Liver (tissue), 9 donors: Measurements from ENCODE around the gene POLR2L. TPM values are rescaled to one million over a fixed set of nuclear protein-coding genes. Genes with fewer than 3 reads are reported as not detected.

Experiments used
- DNase-seq: peaks from one replicate; pipeline ENCODE4 v3.0.0-alpha.2; 2017; ENCODE audit warnings: low spot score
- H3K27ac ChIP-seq, 2 donors: one replicate each; pipeline ENCODE4 v1.7.0; 2013; ENCODE audit warnings: inconsistent platforms in 2 of 2, low read length in 2 of 2, control low read depth in 1 of 2, low read depth in 1 of 2, mild to moderate bottlenecking in 1 of 2
- H3K27me3 ChIP-seq, 4 donors: one replicate each; pipeline versions ENCODE4 v1.6.1 to v1.7.0; 2013; ENCODE audit warnings: low read length in 3 of 4, inconsistent platforms in 1 of 4, mild to moderate bottlenecking in 1 of 4, moderate library complexity in 1 of 4; ENCODE audit not compliant: control insufficient read depth in 4 of 4, insufficient read depth in 4 of 4
- H3K36me3 ChIP-seq, 4 donors: one replicate each; pipeline versions ENCODE4 v1.6.1 to v1.7.0; 2013; ENCODE audit warnings: low read length in 3 of 4, mild to moderate bottlenecking in 3 of 4, low read depth in 1 of 4, moderate library complexity in 1 of 4; ENCODE audit not compliant: control insufficient read depth in 4 of 4, insufficient read depth in 3 of 4
- H3K4me1 ChIP-seq, 4 donors: one replicate each; pipeline versions ENCODE4 v1.6.1 to v1.7.0; 2013; ENCODE audit warnings: low read length in 3 of 4, mild to moderate bottlenecking in 3 of 4, moderate library complexity in 1 of 4; ENCODE audit not compliant: control insufficient read depth in 4 of 4, insufficient read depth in 4 of 4
- H3K4me3 ChIP-seq, 3 donors: one replicate each; pipeline versions ENCODE4 v1.6.1 to v1.7.0; 2013; ENCODE audit warnings: low read length in 3 of 3, control low read depth in 1 of 3, low read depth in 1 of 3, mild to moderate bottlenecking in 1 of 3
- H3K9ac ChIP-seq, 2 donors: one replicate each; pipeline ENCODE4 v1.7.0; 2013; ENCODE audit warnings: low read length in 2 of 2, mild to moderate bottlenecking in 2 of 2, moderate library complexity in 2 of 2, control low read depth in 1 of 2, low read depth in 1 of 2
- H3K9me3 ChIP-seq, 4 donors: one replicate each; pipeline versions ENCODE4 v1.6.1 to v1.7.0; 2013; ENCODE audit warnings: low read length in 3 of 4; ENCODE audit not compliant: control insufficient read depth in 4 of 4
- EGR1 ChIP-seq, 2 donors: IDR thresholded peaks; 2 replicates each; pipeline ENCODE4 v1.6.1; 2016 to 2018; ENCODE audit warnings: antibody characterized with exemption in 2 of 2, low read depth in 2 of 2
- FOXA1 ChIP-seq: IDR thresholded peaks from 2 replicates; pipeline ENCODE4 v1.6.1; 2016; ENCODE audit warnings: antibody characterized with exemption
- FOXA2 ChIP-seq: IDR thresholded peaks from 2 replicates; pipeline ENCODE4 v1.6.1; 2016; ENCODE audit warnings: antibody characterized with exemption
- GABPA ChIP-seq, 2 donors: IDR thresholded peaks in 1 of 2; conservative IDR thresholded peaks in 1 of 2; 2 replicates each; pipeline ENCODE4 v1.6.1; 2016; ENCODE audit warnings: antibody characterized with exemption in 2 of 2, mild to moderate bottlenecking in 1 of 2, moderate library complexity in 1 of 2
- HNF4A ChIP-seq, 2 donors: conservative IDR thresholded peaks; 2 replicates each; pipeline ENCODE4 v1.6.1; 2016; ENCODE audit warnings: antibody characterized with exemption in 2 of 2, mild to moderate bottlenecking in 2 of 2
- HNF4G ChIP-seq: IDR thresholded peaks from 2 replicates; pipeline ENCODE4 v1.6.1; 2016; ENCODE audit warnings: antibody characterized with exemption
- JUND ChIP-seq, 2 donors: IDR thresholded peaks; 2 replicates each; pipeline ENCODE4 v1.6.1; 2016; ENCODE audit warnings: antibody characterized with exemption in 2 of 2
- NR2F2 ChIP-seq: IDR thresholded peaks from 2 replicates; pipeline ENCODE4 v1.6.1; 2016; ENCODE audit warnings: antibody characterized with exemption
- RAD21 ChIP-seq, 2 donors: IDR thresholded peaks; 2 replicates each; pipeline ENCODE4 v1.6.1; 2016; ENCODE audit warnings: antibody characterized with exemption in 2 of 2, mild to moderate bottlenecking in 2 of 2
- RXRA ChIP-seq, 2 donors: IDR thresholded peaks; 2 replicates each; pipeline ENCODE4 v1.6.1; 2017 to 2018; ENCODE audit warnings: antibody characterized with exemption in 2 of 2, mild to moderate bottlenecking in 1 of 2
- SP1 ChIP-seq: IDR thresholded peaks from 2 replicates; pipeline ENCODE4 v1.6.1; 2018; ENCODE audit warnings: antibody characterized with exemption, mild to moderate bottlenecking
- TAF1 ChIP-seq: conservative IDR thresholded peaks from 2 replicates; pipeline ENCODE4 v1.6.1; 2016; ENCODE audit warnings: antibody characterized with exemption, mild to moderate bottlenecking
- YY1 ChIP-seq: IDR thresholded peaks from 2 replicates; pipeline ENCODE4 v1.6.1; 2016; ENCODE audit warnings: antibody characterized with exemption, mild to moderate bottlenecking
- WGBS: extraction: QIAGEN DNeasy Blood & Tissue Kit; methylation state at CpG from one replicate; pipeline ENCODE4 v1.1.7; 2013; 5-methylcytosine and 5-hydroxymethylcytosine counted together
- polyA plus RNA-seq, 2 donors: library from polyadenylated mRNA; stranded (reverse) in 1 of 2; unstranded in 1 of 2; fragments of 200-250 nt in 1 of 2; fragments of >200 nt in 1 of 2; fragmentation: Nextera tagmentation in 1 of 2; extraction: Ambion mirVana in 1 of 2; gene quantifications; one replicate each; pipeline versions ENCODE4 v1.2.1 to v1.2.3, GENCODE V29; 2013 to 2015
- total RNA-seq, 2 donors: library from RNA; depleted of rRNA; stranded (reverse); fragments of >200 nt; gene quantifications; one replicate each; pipeline ENCODE4 v1.2.3, GENCODE V29; 2014
- TF ChIP-seq, protein P1 (sequence below): IDR thresholded peaks from 2 replicates; pipeline ENCODE4 v1.6.1; 2016; ENCODE audit warnings: antibody characterized with exemption
- TF ChIP-seq, protein P2 (sequence below): IDR thresholded peaks from 2 replicates; pipeline ENCODE4 v1.6.1; 2016; ENCODE audit warnings: antibody characterized with exemption, mild to moderate bottlenecking
- TF ChIP-seq, protein P3 (sequence below): fragments of 150-350 bp; IDR thresholded peaks from 2 replicates; pipeline ENCODE4 v1.5.1; 2017; ENCODE audit warnings: improper control_type of control experiment, low read depth, low read length; ENCODE audit not compliant: missing input control
- TF ChIP-seq, protein P4 (sequence below): IDR thresholded peaks from 2 replicates; pipeline ENCODE4 v1.6.1; 2016; ENCODE audit warnings: antibody characterized with exemption
- TF ChIP-seq, protein P5 (sequence below): IDR thresholded peaks from 2 replicates; pipeline ENCODE4 v1.6.1; 2016; ENCODE audit warnings: antibody characterized with exemption
- donor health status: healthy.
- donor health status: healthy.
- donor health status: healthy.
- donor health status: healthy.
- donor health status: healthy.

The POLR2L gene
- total and polyA plus RNA-seq, 4 donors, result 28.1 to 230 (median 106) TPM

DNA sequence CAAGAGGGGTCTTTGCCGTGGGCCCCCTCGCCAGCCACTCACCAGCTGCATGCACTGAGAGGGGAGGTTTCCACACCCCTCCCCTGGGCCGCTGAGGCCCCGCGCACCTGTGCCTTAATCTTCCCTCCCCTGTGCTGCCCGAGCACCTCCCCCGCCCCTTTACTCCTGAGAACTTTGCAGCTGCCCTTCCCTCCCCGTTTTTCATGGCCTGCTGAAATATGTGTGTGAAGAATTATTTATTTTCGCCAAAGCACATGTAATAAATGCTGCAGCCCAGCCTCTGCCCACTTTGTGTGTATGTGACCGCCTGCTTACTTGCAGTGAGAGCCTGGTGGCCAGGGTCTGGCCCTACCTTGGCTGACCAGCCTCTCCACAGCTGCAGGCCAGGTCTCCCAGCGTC lies 17.4 kb downstream of the POLR2L start:
- H3K4me1 ChIP-seq, result peaks cover 53 to 91% (median 70%) of the 10 kb centered on the region in 4 donors
- no peak for DNase-seq
- WGBS, result 60% methylated on average over 11 of the region's 11 CpGs
- no peaks in the 10 kb centered on the region for H3K9me3 ChIP-seq
- H3K36me3 ChIP-seq, result peaks cover 0 to 15% (median 3%) of the 10 kb centered on the region in 4 donors
- peak overlapping the region in 1 of 2 donors; percentile 30 for H3K27ac ChIP-seq
- H3K9ac ChIP-seq, result no peak overlapping the region
- no peaks in the 10 kb centered on the region for H3K27me3 ChIP-seq
- H3K4me3 ChIP-seq, result no peak overlapping the region
- TF ChIP-seq HNF4G, result no peak
- no peak for TF ChIP-seq RAD21 (IDR thresholded peaks at IDR 0.05)
- no peak for TF ChIP-seq GABPA (IDR thresholded peaks at IDR 0.05 in 1 of 2, conservative IDR thresholded peaks at IDR 0.05 in 1 of 2)
- TF ChIP-seq YY1, result no peak
- TF ChIP-seq HNF4A (conservative IDR thresholded peaks at IDR 0.05), result no peak
- TF ChIP-seq, protein P1, sequence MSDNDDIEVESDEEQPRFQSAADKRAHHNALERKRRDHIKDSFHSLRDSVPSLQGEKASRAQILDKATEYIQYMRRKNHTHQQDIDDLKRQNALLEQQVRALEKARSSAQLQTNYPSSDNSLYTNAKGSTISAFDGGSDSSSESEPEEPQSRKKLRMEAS, result no peak
- TF ChIP-seq RXRA (IDR thresholded peaks at IDR 0.05), result no peak
- no peak for TF ChIP-seq TAF1
- no peak for TF ChIP-seq JUND (IDR thresholded peaks at IDR 0.05)
- TF ChIP-seq FOXA1, result no peak
- TF ChIP-seq, protein P2, sequence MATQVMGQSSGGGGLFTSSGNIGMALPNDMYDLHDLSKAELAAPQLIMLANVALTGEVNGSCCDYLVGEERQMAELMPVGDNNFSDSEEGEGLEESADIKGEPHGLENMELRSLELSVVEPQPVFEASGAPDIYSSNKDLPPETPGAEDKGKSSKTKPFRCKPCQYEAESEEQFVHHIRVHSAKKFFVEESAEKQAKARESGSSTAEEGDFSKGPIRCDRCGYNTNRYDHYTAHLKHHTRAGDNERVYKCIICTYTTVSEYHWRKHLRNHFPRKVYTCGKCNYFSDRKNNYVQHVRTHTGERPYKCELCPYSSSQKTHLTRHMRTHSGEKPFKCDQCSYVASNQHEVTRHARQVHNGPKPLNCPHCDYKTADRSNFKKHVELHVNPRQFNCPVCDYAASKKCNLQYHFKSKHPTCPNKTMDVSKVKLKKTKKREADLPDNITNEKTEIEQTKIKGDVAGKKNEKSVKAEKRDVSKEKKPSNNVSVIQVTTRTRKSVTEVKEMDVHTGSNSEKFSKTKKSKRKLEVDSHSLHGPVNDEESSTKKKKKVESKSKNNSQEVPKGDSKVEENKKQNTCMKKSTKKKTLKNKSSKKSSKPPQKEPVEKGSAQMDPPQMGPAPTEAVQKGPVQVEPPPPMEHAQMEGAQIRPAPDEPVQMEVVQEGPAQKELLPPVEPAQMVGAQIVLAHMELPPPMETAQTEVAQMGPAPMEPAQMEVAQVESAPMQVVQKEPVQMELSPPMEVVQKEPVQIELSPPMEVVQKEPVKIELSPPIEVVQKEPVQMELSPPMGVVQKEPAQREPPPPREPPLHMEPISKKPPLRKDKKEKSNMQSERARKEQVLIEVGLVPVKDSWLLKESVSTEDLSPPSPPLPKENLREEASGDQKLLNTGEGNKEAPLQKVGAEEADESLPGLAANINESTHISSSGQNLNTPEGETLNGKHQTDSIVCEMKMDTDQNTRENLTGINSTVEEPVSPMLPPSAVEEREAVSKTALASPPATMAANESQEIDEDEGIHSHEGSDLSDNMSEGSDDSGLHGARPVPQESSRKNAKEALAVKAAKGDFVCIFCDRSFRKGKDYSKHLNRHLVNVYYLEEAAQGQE, result no peak
- no peak for TF ChIP-seq SP1
- TF ChIP-seq EGR1 (IDR thresholded peaks at IDR 0.05; ENCODE audit: low read depth in 2 of 2), result no peak
- TF ChIP-seq, protein P3, sequence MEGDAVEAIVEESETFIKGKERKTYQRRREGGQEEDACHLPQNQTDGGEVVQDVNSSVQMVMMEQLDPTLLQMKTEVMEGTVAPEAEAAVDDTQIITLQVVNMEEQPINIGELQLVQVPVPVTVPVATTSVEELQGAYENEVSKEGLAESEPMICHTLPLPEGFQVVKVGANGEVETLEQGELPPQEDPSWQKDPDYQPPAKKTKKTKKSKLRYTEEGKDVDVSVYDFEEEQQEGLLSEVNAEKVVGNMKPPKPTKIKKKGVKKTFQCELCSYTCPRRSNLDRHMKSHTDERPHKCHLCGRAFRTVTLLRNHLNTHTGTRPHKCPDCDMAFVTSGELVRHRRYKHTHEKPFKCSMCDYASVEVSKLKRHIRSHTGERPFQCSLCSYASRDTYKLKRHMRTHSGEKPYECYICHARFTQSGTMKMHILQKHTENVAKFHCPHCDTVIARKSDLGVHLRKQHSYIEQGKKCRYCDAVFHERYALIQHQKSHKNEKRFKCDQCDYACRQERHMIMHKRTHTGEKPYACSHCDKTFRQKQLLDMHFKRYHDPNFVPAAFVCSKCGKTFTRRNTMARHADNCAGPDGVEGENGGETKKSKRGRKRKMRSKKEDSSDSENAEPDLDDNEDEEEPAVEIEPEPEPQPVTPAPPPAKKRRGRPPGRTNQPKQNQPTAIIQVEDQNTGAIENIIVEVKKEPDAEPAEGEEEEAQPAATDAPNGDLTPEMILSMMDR, result no peak

DNA sequence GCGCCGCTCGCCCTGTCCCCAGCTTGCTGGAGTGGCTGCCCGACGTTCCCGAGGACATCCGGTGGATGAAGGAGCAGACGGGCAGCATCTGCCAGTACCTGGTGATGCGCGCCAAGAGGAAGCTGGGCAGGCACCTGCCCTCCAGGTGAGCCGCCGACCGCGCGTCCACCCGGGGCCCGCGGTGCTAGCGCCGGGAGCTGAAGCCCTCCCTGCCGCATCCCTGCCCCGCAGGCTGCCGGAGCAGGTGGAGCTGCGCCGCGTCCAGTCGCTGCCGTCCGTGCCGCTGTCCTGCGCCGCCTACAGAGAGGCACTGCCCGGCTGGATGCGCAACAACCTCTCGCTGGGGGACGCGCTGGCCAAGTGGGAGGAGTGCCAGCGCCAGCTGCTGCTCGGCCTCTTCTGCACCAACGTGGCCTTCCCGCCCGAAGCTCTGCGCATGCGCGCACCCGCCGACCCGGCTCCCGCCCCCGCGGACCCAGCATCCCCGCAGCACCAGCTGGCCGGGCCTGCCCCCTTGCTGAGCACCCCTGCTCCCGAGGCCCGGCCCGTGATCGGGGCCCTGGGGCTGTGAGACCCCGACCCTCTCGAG lies 17.9 kb downstream of the POLR2L start:
- H3K4me1 ChIP-seq, result peaks cover 47 to 85% (median 65%) of the 10 kb centered on the region in 4 donors
- H3K9ac ChIP-seq, result no peak overlapping the region
- no peak overlapping the region for H3K4me3 ChIP-seq
- 76% methylated on average over 59 of the region's 59 CpGs for WGBS
- H3K27me3 ChIP-seq, result no peaks in the 10 kb centered on the region
- peaks cover 0 to 15% (median 3%) of the 10 kb centered on the region in 4 donors for H3K36me3 ChIP-seq
- no peaks in the 10 kb centered on the region for H3K9me3 ChIP-seq
- H3K27ac ChIP-seq, result no peak overlapping the region
- no peak for DNase-seq
- TF ChIP-seq TAF1 (no peak), GABPA (IDR thresholded peaks at IDR 0.05 in 1 of 2, conservative IDR thresholded peaks at IDR 0.05 in 1 of 2) (no peak), EGR1 (IDR thresholded peaks at IDR 0.05; ENCODE audit: low read depth in 2 of 2) (no peak), HNF4A (conservative IDR thresholded peaks at IDR 0.05) (no peak), RAD21 (IDR thresholded peaks at IDR 0.05) (no peak), FOXA2 (no peak), HNF4G (no peak), YY1 (no peak), JUND (IDR thresholded peaks at IDR 0.05) (no peak), SP1 (no peak), NR2F2 (no peak)
- TF ChIP-seq, protein P1, result no peak
- TF ChIP-seq, protein P2, result no peak
- TF ChIP-seq, protein P4, sequence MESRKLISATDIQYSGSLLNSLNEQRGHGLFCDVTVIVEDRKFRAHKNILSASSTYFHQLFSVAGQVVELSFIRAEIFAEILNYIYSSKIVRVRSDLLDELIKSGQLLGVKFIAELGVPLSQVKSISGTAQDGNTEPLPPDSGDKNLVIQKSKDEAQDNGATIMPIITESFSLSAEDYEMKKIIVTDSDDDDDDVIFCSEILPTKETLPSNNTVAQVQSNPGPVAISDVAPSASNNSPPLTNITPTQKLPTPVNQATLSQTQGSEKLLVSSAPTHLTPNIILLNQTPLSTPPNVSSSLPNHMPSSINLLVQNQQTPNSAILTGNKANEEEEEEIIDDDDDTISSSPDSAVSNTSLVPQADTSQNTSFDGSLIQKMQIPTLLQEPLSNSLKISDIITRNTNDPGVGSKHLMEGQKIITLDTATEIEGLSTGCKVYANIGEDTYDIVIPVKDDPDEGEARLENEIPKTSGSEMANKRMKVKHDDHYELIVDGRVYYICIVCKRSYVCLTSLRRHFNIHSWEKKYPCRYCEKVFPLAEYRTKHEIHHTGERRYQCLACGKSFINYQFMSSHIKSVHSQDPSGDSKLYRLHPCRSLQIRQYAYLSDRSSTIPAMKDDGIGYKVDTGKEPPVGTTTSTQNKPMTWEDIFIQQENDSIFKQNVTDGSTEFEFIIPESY, result no peak
- TF ChIP-seq, protein P5, sequence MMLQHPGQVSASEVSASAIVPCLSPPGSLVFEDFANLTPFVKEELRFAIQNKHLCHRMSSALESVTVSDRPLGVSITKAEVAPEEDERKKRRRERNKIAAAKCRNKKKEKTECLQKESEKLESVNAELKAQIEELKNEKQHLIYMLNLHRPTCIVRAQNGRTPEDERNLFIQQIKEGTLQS, result no peak
